ENCODE results near the gene PRAMEF18.
"Not testable (repeated sequence)": the region's sequence is repeated elsewhere in the genome, so short reads cannot be mapped to it uniquely, and the experiment has no call there.

The PRAMEF18 gene

GRCh38 chr1:13208712-13209111, 17.2 kb downstream of the PRAMEF18 start:
- DNase-seq (ENCODE audit: low spot score), result not testable (repeated sequence)

GRCh38 chr1:13201309-13201708, 24.6 kb downstream of the PRAMEF18 start, which contains the start of gene PRAMEF13:
Gene PRAMEF13 (minus strand): TSS chr1:13201409. CDS start chr1:13199589, 1,820 bp downstream.
- DNase-seq (ENCODE audit: low spot score), result not testable (repeated sequence)
